GM21786 (cell line): Measurements from ENCODE around the gene SPSB4.

Experiments
- ATAC-seq: cut with Tn5 transposase; IDR thresholded peaks from one replicate; pipeline ENCODE4 v1.9.1; 2021; ENCODE audit not compliant: unreplicated experiment

SPSB4 gene

DNA sequence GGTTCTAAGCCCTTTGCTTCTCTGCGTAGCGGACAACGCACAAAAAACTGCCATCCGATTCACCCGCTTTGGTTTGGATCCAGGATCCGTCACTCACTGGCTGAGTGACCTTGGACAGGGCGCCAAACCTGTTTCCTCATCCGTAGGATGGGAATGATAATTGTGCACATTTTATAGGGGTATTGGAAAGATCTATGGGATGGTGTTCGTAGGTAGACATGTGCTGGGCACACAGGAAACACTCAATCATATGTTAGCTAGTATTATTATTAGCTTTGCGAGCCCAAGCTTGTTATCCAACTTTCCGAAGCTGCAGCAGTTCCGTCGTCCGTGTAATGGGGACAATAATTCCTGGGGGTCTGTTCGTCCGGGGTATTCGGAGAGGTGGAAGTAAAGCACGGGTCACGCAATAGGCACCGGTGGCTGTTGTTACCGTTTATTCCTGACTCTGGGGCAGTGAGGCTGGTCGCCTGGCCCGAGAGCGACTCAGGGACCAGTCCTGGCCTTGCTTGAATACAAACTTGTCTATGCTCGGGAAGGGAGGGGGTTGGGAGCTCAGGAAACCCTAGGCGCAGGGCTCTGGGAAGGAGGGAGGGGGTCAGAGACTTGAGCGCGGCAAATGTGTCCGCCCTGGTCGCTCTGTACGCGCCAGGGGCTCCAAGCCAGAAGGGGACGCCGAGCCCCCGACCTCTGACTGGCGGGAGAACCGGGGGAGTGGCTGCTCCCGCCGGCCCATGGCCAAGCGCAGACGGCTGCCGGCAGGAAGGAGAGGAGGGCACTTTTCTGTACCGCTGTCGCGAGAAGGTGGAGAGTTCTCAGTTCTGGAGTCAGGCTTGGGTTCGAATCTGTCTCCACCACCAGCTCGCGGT is 1.3 kb downstream of the SPSB4 start:
- no peak for ATAC-seq

DNA sequence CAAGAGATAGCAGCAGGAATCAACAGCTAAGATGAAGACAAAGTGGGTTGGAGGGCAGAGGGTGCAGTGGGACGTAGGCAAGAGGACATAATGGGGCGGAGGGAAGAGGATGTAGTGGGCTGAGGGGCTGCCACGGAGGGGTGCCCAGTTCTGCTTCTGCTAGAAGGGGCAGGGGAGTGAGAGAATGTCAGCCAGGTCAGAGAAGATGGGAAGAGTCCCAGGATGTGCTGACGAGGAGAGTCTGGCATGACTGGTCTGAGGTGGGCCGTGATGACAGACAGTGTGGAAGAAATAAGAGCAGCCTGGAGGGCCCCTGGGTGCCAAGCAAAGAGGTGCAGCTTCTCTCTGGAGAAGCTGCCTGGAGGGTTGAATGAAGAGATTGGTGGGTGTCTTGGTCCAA is 4.0 kb downstream of the SPSB4 start:
- ATAC-seq: no peak

DNA sequence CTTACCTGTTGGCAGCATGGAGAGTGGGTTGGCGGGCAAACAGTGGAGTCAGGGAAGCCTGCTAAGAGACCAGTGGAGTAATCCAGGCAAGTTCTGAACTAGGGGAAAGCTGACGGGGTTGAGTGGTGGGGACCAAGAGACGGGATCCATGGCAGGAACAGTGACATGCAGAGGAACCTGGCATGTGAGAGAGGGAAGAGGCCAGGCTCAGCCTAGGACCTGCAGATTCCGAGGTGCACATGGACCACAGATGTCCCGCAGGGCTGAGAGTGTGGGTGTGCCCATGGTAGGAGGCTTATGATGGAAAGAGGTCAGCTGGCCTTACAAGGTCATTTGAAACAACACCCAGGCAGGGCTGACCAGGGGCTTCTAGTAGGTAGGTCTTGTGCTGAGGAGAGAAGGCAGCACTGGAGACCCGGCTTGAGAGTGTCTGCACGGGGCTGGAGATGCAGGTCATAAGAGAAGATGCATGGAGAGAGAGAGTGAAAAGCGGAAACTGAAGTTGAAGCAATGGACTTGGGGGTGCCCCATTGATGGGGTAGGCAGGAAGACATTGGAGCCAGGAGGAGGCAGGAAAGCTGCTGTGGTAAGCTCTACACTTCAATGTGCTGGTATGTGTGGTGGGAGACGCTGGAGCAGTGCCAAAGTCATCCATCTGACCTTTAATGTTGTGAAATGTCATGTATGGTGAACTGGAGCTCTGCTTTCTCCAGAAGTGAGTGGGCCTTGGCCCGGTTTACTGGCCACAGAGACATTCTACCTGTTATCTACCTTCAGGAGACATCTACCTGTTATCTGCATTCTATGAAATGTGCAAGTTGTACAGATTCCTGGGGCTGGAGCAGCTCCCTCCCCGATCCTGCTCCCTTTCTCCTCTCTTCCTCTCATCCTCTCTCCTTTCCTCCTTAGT is 4.6 kb downstream of the SPSB4 start:
- no peak for ATAC-seq

DNA sequence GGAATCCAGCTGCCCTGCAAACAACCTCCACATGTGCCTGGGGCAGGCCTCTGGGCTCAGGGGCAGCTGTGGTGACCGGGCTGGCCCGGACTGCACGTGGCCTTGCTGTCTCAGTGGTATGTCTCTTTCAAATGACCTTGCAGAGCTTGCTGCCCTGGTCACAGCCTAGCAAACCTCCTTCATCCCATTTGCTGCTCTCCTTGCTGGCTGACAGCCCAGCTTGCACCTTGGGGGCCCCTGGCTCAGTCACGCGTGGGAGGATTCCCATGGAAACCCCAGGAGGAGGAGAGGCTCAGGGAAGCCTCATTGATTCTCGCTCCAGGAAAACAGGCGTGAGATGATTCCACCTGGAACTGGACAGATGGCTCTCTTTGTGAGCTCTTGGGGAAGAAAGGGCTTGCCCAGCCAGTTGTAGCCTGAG is 5.6 kb downstream of the SPSB4 start:
- no peak for ATAC-seq

DNA sequence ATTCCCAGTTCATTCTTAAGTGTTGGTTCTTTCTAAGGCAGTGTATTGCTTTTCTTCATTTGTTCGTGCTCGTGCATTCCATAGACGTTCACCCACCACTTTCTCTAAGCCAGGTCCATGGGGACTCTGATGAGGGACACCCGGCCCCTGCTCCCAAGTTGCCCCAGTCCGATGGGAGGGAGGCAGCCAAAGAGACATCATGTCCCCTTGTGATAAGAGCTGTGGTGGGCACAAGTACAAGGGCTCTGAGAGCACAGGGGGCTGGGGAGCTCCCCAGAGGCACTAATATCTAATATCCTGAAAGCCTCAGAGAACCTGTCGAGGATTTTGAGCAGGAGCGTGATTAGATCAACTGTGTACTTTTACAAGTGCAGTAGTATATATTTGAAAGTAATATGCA is 6.3 kb downstream of the SPSB4 start:
- no peak for ATAC-seq

DNA sequence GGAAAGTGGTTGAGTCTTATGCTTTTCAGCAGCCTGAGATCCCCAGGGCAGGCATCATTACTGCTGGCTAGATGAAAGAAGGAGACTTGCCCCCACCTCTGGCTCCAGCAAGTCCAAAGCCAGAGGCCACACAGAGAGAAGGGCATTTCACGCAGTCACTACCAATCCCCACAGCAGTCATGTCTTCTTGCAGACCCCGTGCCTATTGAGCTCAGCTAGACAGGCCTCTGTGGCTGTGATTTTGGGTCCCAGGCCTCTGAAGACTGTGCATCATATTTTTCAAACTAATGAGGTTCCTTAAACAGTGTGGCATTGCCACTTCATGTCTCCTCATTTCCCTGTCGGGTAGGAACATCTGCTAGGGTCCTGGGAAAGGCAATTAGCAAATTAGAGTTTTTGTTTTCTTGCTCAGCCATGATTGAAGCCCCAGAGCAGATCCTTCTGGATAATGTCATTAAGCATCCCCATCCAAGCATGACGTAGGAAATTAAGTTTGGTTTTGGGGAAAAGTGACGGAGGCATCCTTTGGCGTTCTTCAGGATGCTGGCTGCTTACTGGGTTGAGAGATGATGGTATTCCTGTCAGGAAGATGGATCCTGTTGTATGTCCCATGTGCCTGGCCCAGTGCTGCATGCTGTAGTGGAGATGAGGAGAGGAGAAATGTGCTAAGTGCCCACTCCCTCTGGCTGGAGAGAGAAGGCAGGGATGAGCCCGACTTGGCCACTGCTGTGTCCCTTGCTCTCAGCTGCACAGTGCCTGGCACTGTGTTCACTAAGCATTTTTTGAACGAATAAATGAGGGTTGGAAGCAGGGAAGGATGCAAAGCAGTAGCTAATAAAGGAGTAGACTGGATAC is 7.0 kb downstream of the SPSB4 start:
- no peak for ATAC-seq

DNA sequence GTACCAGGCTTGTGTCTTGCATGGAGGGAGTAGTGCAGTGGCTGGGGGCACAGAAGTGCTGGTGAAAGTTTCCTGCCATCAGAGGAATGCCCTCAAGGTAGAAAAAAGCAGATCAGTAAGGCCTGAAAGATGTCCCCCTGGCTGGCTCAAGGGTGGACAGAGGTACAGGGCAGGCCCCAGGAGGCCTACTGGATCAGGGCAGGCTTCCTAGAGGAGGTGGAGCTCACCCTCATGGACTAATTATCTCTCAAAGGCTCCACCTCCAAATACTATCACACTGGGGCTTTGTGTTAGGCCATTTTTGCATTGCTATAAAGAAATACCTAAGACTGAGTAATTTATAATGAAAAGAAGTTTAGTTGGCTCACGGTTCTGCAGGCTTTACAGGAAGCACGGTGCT is 7.8 kb downstream of the SPSB4 start:
- no peak for ATAC-seq

DNA sequence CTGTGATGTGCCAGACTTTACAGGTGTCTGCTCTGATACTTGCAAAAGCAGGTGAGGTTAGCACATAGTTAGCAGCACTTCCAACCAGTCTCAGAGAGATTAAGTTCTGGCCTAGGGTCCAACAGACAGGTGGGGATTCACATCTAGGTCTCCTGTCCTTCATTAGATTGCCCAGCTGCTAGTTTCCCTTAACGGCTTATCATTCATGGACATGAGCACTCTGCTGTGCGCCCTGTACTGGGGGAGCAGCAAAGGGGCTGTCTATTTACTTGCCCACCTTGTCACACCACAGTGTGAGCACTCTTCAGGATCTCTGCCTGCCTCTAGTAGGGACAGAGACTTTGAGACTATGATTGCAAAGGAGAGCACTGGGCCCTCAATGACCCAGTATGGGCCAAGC is 8.7 kb downstream of the SPSB4 start:
- no peak for ATAC-seq

DNA sequence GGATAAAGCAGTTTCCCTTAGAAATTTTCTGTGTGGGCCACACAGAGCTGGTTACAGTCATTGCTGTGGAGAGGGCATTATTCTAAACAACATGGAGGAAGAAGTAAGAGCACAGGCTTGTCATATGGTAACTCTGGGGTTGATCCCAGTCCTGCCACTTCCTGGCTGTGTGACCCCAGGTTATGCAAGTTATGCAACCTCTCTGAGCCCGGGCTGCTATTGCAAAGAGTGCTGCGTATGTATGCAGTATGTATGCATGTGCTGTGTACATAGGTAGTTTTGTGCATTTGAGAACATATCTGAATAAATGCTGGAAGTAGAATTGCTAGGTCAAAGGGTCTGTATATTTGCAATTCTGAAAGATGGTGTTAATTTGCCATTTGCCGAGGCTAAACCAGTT is 9.2 kb downstream of the SPSB4 start:
- ATAC-seq: no peak

DNA sequence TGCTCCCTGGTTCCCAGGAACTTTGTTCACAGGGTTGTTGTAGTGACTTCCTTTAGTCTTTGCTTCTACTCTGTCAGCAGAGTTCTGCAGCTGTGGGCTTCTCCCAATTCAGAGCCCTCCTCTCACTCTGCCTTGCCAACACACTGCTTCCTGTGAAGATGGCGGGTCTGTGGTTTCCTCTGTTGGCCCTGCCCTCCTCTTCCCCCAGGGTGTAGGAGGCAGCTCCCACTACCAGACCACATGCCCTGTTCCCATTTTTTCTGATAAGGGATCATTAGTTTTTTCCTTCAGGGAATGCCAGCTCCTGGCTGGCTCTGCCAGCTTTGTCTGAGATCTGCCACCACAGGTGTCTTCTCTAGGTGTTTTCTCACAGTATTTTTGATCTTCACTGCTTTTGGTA is 12.7 kb downstream of the SPSB4 start:
- no peak for ATAC-seq

DNA sequence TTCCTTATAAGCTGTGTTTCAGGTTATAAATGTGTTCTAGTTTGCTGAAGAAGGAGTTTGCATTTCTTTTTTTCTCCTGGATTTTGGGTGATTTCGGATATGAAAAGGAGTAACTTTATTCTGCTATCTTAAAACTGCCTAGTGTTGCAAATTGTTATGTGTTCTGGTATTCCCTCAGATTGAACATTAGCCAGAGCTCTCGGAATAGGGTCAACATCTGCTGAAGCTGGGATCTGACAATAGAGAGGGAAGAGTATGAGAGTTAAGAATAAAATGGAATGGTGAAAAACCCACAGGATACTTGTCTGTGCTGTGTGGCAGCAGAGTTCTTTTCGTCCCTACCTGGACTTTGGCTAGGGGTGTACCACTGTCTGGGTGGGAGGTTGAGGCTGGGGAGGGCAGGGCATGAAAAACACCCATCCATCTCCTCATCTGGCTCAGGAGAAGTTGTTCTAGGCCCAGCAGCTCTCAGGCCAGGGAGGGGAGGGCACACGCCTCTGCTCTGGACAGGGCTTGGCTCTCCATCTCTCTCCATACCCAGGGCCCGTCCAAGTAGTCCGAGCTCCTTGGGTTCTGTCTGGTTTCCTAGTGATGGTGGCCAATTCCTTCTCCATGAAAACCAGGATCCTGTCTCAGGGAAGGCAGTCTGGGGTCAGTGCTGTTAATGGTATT is 13.2 kb downstream of the SPSB4 start:
- no peak for ATAC-seq

DNA sequence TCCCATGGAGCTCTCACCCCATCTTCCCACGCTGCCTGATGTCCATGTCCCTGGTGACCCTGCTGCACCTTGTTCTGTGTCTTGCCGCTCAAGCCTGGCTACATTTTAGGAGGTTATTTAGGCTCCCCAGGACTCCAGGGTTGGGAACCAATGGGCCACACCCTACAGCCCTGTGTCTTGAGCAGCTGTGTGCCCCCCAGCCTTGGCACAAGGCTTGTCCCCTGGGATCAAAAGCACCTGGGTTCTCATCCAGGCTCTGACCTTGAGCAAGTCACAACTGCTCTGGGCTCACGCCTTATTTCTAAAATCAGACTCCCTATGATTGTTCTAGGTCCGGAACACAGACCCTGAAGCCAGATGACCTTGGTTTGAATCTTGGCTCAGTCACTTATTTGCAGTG is 14.1 kb downstream of the SPSB4 start:
- no peak for ATAC-seq

DNA sequence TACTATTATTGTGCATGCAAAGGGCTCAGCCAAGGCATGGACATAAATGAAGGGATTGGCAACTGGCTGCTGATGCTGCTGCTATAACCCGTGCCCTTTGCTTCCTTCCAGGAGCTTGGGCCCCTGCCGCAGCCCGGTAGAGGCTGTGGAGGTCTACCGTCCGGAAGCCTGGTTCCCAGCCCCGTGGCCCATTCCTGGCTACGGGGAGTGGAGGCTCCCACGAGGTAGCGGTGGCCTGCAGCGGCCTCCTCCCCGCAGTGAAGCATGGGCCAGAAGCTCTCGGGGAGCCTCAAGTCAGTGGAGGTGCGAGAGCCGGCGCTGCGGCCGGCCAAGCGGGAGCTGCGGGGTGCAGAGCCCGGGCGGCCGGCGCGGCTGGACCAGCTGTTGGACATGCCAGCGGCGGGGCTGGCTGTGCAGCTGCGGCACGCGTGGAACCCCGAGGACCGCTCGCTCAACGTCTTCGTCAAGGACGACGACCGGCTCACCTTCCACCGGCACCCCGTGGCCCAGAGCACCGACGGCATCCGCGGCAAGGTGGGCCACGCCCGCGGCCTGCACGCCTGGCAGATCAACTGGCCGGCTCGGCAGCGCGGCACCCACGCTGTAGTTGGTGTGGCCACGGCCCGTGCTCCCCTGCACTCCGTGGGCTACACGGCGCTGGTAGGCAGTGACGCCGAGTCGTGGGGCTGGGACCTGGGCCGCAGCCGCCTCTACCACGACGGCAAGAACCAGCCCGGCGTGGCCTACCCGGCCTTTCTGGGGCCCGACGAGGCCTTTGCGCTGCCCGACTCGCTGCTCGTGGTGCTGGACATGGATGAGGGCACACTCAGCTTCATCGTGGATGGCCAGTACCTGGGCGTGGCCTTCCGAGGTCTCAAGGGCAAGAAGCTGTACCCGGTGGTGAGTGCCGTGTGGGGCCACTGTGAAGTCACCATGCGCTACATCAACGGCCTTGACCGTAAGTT is 15.0 kb downstream of the SPSB4 start:
- no peak for ATAC-seq

DNA sequence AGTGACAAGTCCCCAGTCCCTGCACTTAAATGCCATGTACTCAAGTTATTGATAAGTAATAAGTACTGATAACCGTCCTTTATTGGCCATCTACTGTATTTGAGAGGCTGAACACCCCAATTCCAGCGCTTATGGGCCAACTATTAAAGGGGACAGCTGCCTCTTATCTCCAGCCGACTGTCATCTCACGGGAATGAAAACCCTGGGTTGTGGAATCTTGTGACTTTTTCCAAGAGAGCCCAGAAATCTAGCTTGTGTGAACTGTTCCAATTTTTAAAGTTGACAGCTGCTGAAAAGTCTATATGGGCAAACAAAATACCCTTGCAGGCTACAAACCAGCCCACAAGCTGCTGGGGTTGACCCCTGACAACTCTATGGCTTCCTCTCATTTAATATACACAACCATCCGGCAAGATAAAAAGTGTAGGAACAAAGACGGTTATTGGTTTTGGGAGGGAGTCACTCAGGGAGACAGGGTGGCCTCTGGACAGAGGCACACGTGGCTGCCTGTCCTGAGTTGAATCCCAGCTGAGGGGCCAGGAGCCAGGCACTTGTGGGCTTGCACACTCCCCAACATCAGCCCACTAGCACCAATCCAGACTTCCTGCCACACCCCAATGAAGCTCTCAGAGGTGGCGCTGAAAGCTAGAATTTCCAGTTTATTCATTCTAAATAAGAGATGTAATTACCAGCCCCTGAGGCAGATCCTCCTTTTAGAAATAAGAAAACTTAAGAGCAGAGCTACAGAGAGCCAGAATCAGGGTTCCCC is 16.2 kb downstream of the SPSB4 start:
- ATAC-seq: no peak

DNA sequence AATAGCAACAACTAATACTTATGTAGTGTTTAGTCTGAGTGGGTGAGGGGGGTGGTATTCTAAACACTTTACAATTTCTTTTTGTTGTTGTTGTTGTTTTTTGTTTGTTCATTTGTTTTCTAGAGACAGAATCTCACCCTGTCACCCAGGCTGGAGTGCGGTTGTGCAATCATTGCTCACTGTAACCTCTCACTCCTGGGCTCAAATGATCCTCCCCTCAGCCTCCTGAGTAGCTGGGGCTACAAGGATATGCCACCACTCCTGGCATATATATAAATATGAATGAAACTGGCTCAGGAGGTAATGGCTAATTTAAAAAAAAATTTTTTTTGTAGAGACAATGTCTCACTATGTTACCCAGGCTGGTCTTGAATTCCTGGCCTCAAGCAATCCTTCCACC is 19.1 kb downstream of the SPSB4 start:
- ATAC-seq: no peak

DNA sequence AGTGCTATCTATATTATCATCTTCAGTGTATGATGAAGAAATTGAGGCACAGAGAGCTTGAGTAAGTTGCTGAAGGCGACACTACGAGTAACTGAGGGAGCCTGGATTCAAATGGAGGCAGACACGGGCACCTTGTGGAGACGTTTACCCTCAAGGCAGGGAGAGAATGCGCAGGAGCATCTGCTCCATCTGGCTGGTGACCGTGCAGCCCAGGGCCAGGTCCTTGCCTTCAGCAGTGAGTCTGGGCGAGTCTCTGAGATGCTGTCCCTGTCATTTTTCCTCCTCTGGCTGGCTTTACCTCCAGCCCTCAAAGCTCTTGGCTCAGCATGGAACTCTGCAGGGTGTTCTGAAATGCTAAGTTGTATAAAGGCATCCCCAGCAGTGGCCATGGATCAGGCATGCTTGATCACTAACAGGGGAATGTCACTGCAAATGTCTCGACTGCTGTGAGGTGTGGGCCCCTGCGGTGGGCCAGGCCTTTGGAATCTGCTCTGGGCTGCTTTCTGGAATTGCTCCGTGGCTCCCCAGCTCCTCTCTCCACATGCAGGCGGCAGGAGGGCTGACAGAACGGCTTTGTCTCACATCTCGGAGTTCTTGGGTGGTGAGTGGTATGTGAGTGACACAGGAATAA is 19.7 kb downstream of the SPSB4 start:
- ATAC-seq: no peak

DNA sequence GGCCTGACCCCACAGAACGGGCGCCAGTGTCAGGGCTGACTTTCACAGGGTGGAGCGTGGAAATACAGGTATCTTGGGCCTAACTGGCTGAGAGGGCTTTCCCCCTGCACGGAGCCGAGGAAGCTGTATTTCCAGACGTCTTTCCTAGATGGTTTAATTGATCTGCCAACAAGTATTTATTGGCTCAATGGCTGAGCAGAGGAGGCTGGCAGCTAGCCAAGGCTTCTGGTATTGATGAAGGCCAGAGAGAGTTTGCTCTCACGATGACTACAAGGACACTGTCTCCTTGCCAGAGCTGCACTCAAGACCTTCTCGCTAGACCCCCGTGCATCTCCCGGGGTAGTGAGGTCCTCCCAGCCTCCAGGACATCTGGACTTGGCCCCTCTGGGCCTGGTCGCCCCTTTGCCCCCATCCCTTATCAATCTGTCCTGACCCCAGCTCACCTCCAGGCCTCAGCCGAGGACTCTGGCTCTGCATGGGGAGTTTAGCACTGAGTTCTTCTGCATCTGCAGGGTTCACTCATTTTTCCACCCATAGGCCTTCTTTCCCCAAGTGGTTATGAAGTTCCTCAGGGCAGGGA is 20.6 kb downstream of the SPSB4 start:
- no peak for ATAC-seq

DNA sequence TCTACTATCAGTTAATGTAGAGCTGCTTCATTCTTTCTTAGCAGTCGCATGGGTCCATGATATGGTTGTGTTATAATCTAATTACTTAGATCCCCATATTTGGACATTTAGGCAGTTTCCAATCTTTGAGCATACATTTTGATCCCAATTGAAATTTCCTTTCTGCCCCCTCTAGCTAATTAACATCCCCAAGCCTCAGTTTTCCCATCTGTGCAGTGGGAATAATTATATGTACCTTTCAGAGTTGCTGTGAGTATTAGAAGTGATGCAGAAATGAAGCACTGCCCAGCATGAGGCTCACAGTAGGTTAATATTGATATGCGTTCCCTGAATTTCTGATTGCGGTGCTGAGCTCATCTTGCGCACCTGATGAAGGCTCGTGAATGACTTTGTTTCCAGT is 21.8 kb downstream of the SPSB4 start:
- ATAC-seq: no peak
